Measurements from ENCODE around the gene RETREG2. TPM values are rescaled to one million over a fixed set of nuclear protein-coding genes. Genes with fewer than 3 reads are reported as not detected.

The RETREG2 gene, protein sequence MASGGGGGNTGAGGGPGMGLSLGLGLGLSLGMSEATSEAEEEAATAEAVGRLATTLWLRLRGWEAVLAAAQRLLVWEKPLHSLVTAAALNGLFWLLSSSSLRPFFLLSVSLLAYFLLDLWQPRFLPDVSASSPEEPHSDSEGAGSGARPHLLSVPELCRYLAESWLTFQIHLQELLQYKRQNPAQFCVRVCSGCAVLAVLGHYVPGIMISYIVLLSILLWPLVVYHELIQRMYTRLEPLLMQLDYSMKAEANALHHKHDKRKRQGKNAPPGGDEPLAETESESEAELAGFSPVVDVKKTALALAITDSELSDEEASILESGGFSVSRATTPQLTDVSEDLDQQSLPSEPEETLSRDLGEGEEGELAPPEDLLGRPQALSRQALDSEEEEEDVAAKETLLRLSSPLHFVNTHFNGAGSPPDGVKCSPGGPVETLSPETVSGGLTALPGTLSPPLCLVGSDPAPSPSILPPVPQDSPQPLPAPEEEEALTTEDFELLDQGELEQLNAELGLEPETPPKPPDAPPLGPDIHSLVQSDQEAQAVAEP
- 100 to 1,000 TPM; 104 to 111 TPM for total RNA-seq

DNA sequence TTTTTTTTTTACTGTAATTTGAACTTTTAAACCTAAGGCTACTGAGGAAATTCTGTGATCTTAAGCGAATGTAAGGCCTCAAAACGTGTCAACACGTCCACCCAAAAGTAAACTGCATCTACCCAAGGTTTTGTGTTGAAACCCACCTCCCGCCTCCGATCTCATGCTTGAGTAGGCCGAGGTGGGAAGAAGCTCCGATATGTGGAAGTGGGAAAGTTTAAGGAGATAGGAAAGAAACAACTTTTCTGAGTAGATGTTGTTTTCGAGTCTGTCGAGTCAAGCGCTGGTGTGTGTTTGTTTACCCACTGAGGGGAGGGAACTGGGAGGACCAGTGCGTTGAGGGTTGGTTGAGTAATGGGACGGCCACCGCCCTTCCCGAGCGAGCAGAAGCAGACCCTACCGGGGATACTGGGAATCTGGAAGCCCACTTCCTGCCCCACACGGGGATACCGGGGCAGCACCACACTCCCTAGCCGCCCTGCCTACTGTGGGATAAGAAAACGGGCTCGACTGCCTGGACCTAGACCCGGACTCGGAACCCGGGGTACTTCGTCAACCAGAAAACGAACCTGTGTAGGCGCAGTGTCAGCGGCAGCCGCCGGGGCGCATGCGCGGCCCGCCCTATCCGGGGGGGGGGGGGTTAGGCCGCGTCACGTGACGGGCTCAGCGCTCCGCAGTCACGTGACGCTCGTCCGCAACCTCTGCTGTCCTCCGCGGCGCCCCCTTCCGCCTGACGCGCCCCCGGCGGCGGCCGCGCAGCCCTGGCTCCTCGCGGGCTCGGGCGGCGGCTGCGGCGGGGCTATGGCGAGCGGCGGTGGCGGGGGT is at the start of gene RETREG2:
TSS of gene RETREG2 (plus strand) at position 724 of the 825 bp plus-strand sequence. CDS start at position 802, 78 bp downstream.
- POLR2A ChIA-PET: interaction anchor here (0.6 to 3.9 kb wide), 6 partner anchors 15 to 210 kb away, joined by 3 to 49 read pairs (median 13); partner anchors contain the start of genes DNAJB2, DNPEP, TUBA4A and TUBA4B
- Mint-ChIP-seq H3K36me3 (ENCODE audit: low read depth) (peaks cover 70% of the 10 kb centered on the region), H3K9me3 (ENCODE audit: insufficient read depth) (no peaks in the 10 kb centered on the region), H3K4me1 (ENCODE audit: low read depth) (peaks cover 61% of the 10 kb centered on the region), H3K27ac (peak within 1 kb of the TSS; percentile 95), H3K4me3 (peak within 1 kb of the TSS; percentile 92), H3K27me3 (ENCODE audit: low read depth) (no peaks in the 10 kb centered on the region)
- CTCF ChIA-PET: interaction anchor here (1.0 to 2.1 kb wide), 2 partner anchors 14 to 70 kb away, joined by 4 to 9 read pairs; no protein-coding TSS in a partner anchor
- ATAC-seq (peak; percentile 55), DNase-seq (peak; percentile 82)

DNA sequence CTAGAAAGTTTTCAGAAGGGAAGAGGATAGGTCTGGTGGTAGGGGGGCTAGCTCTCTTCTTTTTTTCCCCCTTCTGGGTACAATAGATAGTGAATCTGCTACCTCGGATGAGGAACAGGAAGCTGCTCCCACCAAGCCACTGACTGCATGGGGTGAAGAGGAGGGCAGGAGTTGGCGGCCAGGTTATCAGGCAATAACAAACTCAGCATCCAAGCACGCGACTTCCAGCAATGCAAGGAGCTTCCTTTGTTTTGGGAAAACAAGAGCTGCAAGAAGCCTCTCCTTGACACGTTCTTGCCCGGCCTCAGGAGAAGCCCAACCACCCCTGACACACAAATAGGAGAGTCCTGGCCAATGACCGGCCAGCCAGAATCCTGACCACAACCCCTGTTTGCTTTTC is 49.7 kb upstream of the RETREG2 start:
- Mint-ChIP-seq H3K4me1 (ENCODE audit: low read depth) (peaks cover 19% of the 10 kb centered on the region), H3K4me3 (no peak overlapping the region), H3K27ac (no peak overlapping the region), H3K9me3 (ENCODE audit: insufficient read depth) (no peaks in the 10 kb centered on the region), H3K27me3 (ENCODE audit: low read depth) (no peaks in the 10 kb centered on the region), H3K36me3 (ENCODE audit: low read depth) (peaks cover 2% of the 10 kb centered on the region)
- ChIA-PET CTCF (interaction anchor here (0.6 to 2.9 kb wide), 3 partner anchors 9 to 647 kb away, joined by 4 to 13 read pairs (median 11); no protein-coding TSS in a partner anchor), POLR2A (interaction anchor here (0.6 kb wide), 1 partner anchor 40 kb away, joined by 3 read pairs; no protein-coding TSS in a partner anchor)
- ATAC-seq (no peak), DNase-seq (no peak)

DNA sequence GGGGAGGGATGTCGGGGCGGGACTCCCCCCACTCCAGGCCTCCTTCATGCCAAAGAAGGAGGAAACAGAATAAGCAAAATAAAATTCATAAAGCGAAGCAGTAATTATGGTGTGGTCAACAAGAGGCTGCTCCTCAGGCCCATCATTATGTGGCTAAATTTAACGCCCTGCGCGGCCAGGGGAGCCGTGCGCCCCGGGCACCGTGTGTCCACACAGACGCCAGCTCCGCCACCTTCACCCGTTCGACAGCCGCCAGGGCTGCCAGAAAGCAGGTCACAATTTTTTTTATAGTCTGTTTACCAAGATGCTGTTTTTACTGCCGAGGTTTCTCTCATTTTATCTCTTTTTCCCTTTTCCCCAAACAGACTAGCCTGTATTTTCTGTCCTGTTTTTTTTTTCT is 48.5 kb upstream of the RETREG2 start:
- peaks cover 2% of the 10 kb centered on the region for H3K36me3 Mint-ChIP-seq (ENCODE audit: low read depth)
- DNase-seq: no peak
- no peak overlapping the region for H3K27ac Mint-ChIP-seq
- CTCF ChIA-PET: interaction anchor here (2.9 kb wide), 1 partner anchor 10 kb away, joined by 13 read pairs; no protein-coding TSS in a partner anchor
- H3K4me3 Mint-ChIP-seq: no peak overlapping the region
- peaks cover 13% of the 10 kb centered on the region for H3K4me1 Mint-ChIP-seq (ENCODE audit: low read depth)
- H3K9me3 Mint-ChIP-seq (ENCODE audit: insufficient read depth): no peaks in the 10 kb centered on the region
- POLR2A ChIA-PET: no interaction called here
- no peak for ATAC-seq
- H3K27me3 Mint-ChIP-seq (ENCODE audit: low read depth): no peaks in the 10 kb centered on the region

DNA sequence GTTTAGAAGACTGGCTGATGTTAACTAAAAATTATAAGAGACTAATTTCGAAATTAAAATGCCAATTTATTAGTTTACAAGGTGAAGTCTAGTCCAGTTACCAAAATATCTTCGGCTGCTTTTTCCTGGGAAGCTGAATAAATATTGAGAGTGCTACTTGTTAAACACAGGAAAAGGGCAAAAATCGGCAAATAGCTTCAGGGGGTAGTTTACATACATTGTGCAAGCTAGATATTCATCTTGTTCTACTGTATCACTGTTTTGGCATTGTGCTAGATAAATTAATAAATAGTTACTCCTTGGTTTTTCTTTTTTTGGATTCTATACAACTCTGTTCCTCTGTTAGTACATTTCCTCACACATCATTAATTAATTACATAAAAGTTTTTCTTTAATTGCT is 46.7 kb upstream of the RETREG2 start:
- CTCF ChIA-PET: interaction anchor here (0.8 to 4.8 kb wide), 3 partner anchors 9 to 102 kb away, joined by 3 to 23 read pairs (median 5); no protein-coding TSS in a partner anchor
- Mint-ChIP-seq H3K4me1 (ENCODE audit: low read depth) (peaks cover 3% of the 10 kb centered on the region), H3K27me3 (ENCODE audit: low read depth) (no peaks in the 10 kb centered on the region), H3K27ac (no peak overlapping the region), H3K4me3 (no peak overlapping the region), H3K36me3 (ENCODE audit: low read depth) (no peaks in the 10 kb centered on the region), H3K9me3 (ENCODE audit: insufficient read depth) (no peaks in the 10 kb centered on the region)
- DNase-seq: no peak
- ATAC-seq: no peak
- POLR2A ChIA-PET: no interaction called here

DNA sequence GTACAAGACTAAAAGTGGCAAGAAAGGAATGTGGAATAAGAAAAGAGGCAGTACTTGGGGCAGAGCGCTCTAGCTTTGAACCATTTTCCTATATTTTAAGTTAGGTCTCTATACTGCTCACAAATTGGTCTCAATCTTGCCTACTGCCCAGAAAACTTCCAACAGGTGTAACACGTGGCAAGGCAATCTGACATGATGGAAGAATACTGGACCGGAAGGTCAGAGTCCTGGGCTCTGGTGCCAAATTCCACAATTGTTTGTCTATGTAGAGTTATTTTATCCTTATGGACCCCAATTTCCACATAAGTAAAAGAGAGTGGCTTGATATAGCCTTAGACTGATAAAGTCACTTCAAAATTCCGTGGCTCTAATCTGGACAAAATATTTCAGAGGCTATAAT is 46.3 kb upstream of the RETREG2 start:
- no peaks in the 10 kb centered on the region for H3K9me3 Mint-ChIP-seq (ENCODE audit: insufficient read depth)
- ChIA-PET CTCF (interaction anchor here (0.6 to 4.8 kb wide), 9 partner anchors 10 to 163 kb away, joined by 3 to 23 read pairs (median 3); partner anchors contain the start of gene CFAP65), POLR2A (no interaction called here)
- H3K27me3 Mint-ChIP-seq (ENCODE audit: low read depth): no peaks in the 10 kb centered on the region
- H3K36me3 Mint-ChIP-seq (ENCODE audit: low read depth): no peaks in the 10 kb centered on the region
- DNase-seq (no peak), ATAC-seq (no peak)
- no peak overlapping the region for H3K27ac Mint-ChIP-seq
- no peak overlapping the region for H3K4me3 Mint-ChIP-seq
- peaks cover 3% of the 10 kb centered on the region for H3K4me1 Mint-ChIP-seq (ENCODE audit: low read depth)

DNA sequence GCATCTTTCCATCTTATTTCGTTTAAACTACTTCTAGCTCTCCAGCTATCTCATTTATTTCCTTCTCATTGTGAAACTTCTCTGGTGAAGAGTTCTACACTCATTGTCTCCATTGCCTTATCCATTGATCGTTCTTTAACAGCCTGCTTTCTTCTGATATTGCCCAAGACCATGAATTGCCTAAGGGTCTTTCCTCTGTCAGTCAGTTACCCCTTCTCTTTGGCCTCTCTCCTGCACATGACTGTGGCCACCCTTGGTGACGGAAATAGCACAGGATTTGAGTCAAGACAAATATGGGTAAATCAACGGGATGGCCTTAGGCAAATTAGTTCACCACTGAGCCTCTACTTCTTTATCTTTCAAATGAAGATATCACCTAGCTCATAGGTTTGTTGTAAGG is 44.1 kb upstream of the RETREG2 start:
- no peaks in the 10 kb centered on the region for H3K9me3 Mint-ChIP-seq (ENCODE audit: insufficient read depth)
- ChIA-PET POLR2A (no interaction called here), CTCF (interaction anchor here (0.8 to 4.8 kb wide), 9 partner anchors 11 to 104 kb away, joined by 3 to 23 read pairs (median 4); no protein-coding TSS in a partner anchor)
- no peaks in the 10 kb centered on the region for H3K36me3 Mint-ChIP-seq (ENCODE audit: low read depth)
- no peak overlapping the region for H3K4me3 Mint-ChIP-seq
- DNase-seq (no peak), ATAC-seq (no peak)
- no peak overlapping the region for H3K27ac Mint-ChIP-seq
- no peaks in the 10 kb centered on the region for H3K27me3 Mint-ChIP-seq (ENCODE audit: low read depth)
- H3K4me1 Mint-ChIP-seq (ENCODE audit: low read depth): no peaks in the 10 kb centered on the region

DNA sequence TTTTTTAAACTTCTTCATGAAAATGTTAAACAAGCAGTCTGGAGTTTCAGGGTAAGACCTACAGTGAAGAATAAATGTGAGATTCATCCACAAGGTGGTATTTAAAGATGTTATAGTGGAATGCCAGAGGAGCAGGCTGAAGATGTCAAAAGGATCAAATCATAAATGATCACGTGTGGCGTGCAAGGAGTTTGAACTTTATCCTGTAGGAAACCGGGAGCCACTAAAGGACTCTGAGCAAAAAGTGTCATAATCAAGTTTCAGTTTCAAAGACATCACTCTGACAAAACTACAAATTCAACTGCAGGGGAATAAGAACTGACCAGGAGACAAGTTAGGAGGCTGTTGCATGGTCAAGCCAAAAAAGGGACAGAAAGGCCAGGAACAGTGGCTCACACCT is 37.4 kb upstream of the RETREG2 start:
- Mint-ChIP-seq H3K36me3 (ENCODE audit: low read depth) (peaks cover 29% of the 10 kb centered on the region), H3K4me1 (ENCODE audit: low read depth) (no peaks in the 10 kb centered on the region), H3K27me3 (ENCODE audit: low read depth) (no peaks in the 10 kb centered on the region), H3K4me3 (no peak overlapping the region), H3K9me3 (ENCODE audit: insufficient read depth) (no peaks in the 10 kb centered on the region), H3K27ac (no peak overlapping the region)
- no peak for DNase-seq
- POLR2A ChIA-PET: no interaction called here
- CTCF ChIA-PET: no interaction called here
- ATAC-seq: no peak

DNA sequence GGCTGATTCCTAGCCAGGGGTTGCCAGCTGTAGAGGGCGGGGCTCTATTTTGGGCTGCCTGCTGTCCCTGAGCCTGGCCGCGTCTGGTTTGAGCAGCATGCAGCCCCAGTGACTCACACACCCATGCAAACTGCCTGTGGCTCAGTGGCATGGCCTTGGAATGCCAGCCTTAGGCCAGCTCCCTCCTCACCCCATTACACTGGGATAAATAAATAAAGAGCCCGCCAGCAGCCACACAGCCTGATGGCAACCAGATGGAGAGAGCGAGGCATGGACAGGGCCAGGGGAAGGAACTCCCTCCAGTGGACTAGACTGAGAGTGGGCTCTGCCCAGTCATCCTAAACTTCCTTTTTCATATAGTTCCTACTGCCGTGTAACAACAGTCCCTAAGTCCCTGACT is 35.7 kb upstream of the RETREG2 start:
- Mint-ChIP-seq H3K27ac (no peak overlapping the region), H3K4me1 (ENCODE audit: low read depth) (no peaks in the 10 kb centered on the region), H3K4me3 (no peak overlapping the region), H3K27me3 (ENCODE audit: low read depth) (no peaks in the 10 kb centered on the region), H3K9me3 (ENCODE audit: insufficient read depth) (no peaks in the 10 kb centered on the region), H3K36me3 (ENCODE audit: low read depth) (peaks cover 36% of the 10 kb centered on the region)
- ChIA-PET POLR2A (no interaction called here), CTCF (no interaction called here)
- no peak for DNase-seq
- ATAC-seq: no peak

DNA sequence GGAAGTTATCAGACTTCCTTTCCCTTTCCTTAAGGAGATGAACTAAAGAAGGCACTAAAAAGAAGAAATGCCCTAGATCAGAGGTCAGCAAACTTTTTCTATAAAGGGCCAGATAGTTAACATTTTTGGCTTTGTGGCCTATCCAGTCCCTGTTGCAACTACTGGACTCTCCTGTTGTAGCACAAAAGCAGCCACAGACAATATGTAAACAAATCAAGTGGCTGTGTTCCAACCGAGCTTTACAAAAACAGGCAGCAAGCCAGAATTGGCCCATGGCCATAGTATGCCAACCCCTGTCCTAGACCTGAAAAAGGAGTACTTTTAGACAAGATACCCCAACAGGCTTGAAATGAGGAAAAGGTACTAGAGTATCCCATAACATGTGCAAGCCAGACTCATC is 28.4 kb upstream of the RETREG2 start:
- Mint-ChIP-seq H3K4me3 (no peak overlapping the region), H3K27ac (no peak overlapping the region), H3K4me1 (ENCODE audit: low read depth) (no peaks in the 10 kb centered on the region), H3K36me3 (ENCODE audit: low read depth) (peaks cover 23% of the 10 kb centered on the region), H3K27me3 (ENCODE audit: low read depth) (no peaks in the 10 kb centered on the region), H3K9me3 (ENCODE audit: insufficient read depth) (no peaks in the 10 kb centered on the region)
- no peak for ATAC-seq
- ChIA-PET POLR2A (no interaction called here), CTCF (interaction anchor here (1.0 to 1.9 kb wide), 5 partner anchors 15 to 145 kb away, joined by 3 to 5 read pairs (median 5); no protein-coding TSS in a partner anchor)
- no peak for DNase-seq

DNA sequence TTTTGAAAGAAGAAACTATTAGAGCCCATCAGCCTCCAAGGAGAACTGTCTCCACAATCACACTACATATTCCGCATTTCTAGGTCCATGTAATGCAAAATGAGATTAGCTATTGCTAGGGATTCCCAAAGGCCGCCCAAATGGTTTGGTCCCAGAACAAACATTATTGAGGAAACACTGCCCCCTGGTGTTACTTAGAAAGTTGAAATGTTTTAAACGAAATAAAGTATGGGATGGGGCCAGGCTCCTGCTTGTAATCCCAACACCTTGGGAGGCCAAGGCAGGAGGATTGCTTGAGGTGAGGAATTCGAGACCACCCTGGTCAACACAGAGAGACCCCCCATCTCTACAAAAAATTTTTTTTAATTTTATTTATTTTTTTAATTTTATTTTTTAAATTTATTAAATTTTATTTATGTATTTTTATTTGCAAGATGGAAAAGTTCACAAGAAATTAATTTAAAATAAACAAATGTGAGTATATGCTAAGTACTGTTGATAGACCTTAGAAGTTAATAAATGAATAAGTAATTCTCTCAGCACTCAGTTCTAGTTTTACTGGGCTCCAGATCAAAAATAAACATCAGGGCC is 22.9 kb upstream of the RETREG2 start:
- ATAC-seq (no peak), DNase-seq (peak; percentile 53)
- Mint-ChIP-seq H3K27ac (no peak overlapping the region), H3K27me3 (ENCODE audit: low read depth) (no peaks in the 10 kb centered on the region), H3K36me3 (ENCODE audit: low read depth) (peaks cover 18% of the 10 kb centered on the region), H3K4me3 (no peak overlapping the region), H3K4me1 (ENCODE audit: low read depth) (peaks cover 12% of the 10 kb centered on the region), H3K9me3 (ENCODE audit: insufficient read depth) (no peaks in the 10 kb centered on the region)
- ChIA-PET POLR2A (no interaction called here), CTCF (interaction anchor here (0.6 to 3.0 kb wide), 39 partner anchors 9 to 258 kb away, joined by 3 to 47 read pairs (median 4); partner anchors contain the start of gene CFAP65)

DNA sequence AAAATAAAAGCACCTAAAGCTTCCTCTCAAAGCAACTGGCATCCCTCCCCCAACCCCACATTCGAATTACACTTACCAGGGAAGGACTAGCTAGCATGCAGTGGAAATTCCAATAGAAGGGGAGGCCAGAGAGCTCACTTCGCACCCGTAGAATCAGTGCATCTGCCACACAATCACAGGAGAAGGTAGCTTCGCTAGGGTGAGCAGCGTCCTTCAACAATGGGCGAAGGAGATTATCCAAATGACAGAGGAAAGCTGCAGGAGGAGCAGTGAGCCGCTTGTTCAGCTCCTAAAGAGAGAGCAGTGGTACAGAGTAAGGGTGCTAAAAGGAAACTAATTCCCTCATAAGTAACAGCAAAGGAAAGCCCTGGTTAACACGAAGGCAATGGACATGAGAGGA is 20.7 kb upstream of the RETREG2 start:
- H3K4me1 Mint-ChIP-seq (ENCODE audit: low read depth): peaks cover 20% of the 10 kb centered on the region
- POLR2A ChIA-PET: interaction anchor here (0.7 to 1.2 kb wide), 2 partner anchors 17 to 175 kb away, joined by 3 read pairs; partner anchors contain the start of gene RESP18
- CTCF ChIA-PET: interaction anchor here (0.7 to 6.3 kb wide), 13 partner anchors 13 to 177 kb away, joined by 3 to 93 read pairs (median 5); partner anchors contain the start of gene SLC23A3
- ATAC-seq: no peak
- no peak overlapping the region for H3K27ac Mint-ChIP-seq
- H3K27me3 Mint-ChIP-seq (ENCODE audit: low read depth): no peaks in the 10 kb centered on the region
- H3K9me3 Mint-ChIP-seq (ENCODE audit: insufficient read depth): no peaks in the 10 kb centered on the region
- H3K36me3 Mint-ChIP-seq (ENCODE audit: low read depth): peaks cover 14% of the 10 kb centered on the region
- no peak overlapping the region for H3K4me3 Mint-ChIP-seq
- no peak for DNase-seq
